NCI-H2029 (cell line): ENCODE results near the gene CCL24.
"Not testable (repeated sequence)": the region's sequence is repeated elsewhere in the genome, so short reads cannot be mapped to it uniquely, and the experiment has no call there.

ENCODE experiments used
- DNase-seq: peaks from one replicate; lab custom pipeline; 2025; lab: John Stamatoyannopoulos, UW

The CCL24 gene

GRCh38 chr7:75780647-75781273 lies 32.8 kb downstream of the CCL24 start:
- not testable (repeated sequence) for DNase-seq

- DNase-seq = not testable (repeated sequence)
Measured at GRCh38 chr7:75779516-75779915, 34.1 kb downstream of the CCL24 start.

- DNase-seq = not testable (repeated sequence)
Measured at GRCh38 chr7:75779035-75779434, 34.6 kb downstream of the CCL24 start.

- no peak for DNase-seq
Measured at GRCh38 chr7:75776295-75776971, 37.2 kb downstream of the CCL24 start.

GRCh38 chr7:75773958-75774357 lies 39.6 kb downstream of the CCL24 start:
- DNase-seq = not testable (repeated sequence)

- DNase-seq = no peak
Measured at GRCh38 chr7:75772081-75773077, 41.2 kb downstream of the CCL24 start, which contains the start of gene CCL26. Gene CCL26 (minus strand): TSS chr7:75772211. CDS start chr7:75772176, 35 bp downstream.

- DNase-seq = no peak
Measured at GRCh38 chr7:75771224-75771623, 42.4 kb downstream of the CCL24 start.

GRCh38 chr7:75762350-75762917 lies 51.2 kb downstream of the CCL24 start:
- no peak for DNase-seq

- not testable (repeated sequence) for DNase-seq
Measured at GRCh38 chr7:75761801-75762200, 51.8 kb downstream of the CCL24 start.
